Endothelial cell of umbilical vein (primary cell): ENCODE data around the gene UBE2E2. TPM values are rescaled to one million over a fixed set of nuclear protein-coding genes. Genes with fewer than 3 reads are reported as not detected.

ENCODE experiments used
- BruUV-seq: library from RNA; stranded (reverse); fragments of 400-500 nt; replicated peaks from 2 replicates; lab custom pipeline; 2021; lab: Mats Ljungman, UMichigan
- CTCF ChIA-PET: fragments of 300-600, 350-600 bp; sonication (Branson Sonifier 250); formaldehyde crosslinking; loops from one replicate; lab custom pipeline; 2021; ENCODE audit warnings: antibody characterized with exemption, inconsistent platforms; lab: Charles Lee
- POLR2A ChIA-PET: fragments of 300-600, 350-600 bp; sonication (Branson Sonifier 250); formaldehyde crosslinking; loops from one replicate; lab custom pipeline; 2021; ENCODE audit warnings: antibody characterized with exemption, inconsistent platforms; lab: Charles Lee
- DNase-seq: peaks from one replicate; pipeline ENCODE4 v3.0.0-alpha.2; 2011; ENCODE audit warnings: low read depth, low spot score
- FAIRE-seq: peaks from 2 replicates; lab custom pipeline; 2011; peaks lifted over from hg19 to GRCh38; lab: Jason Lieb, UNC
- H2AFZ ChIP-seq: 2 replicates; pipeline ENCODE4 v1.6.0; 2012; ENCODE audit warnings: low read depth, low read length, control low read depth, inconsistent platforms
- H3K27ac ChIP-seq: 2 replicates; pipeline ENCODE4 v1.5.1; 2011; ENCODE audit warnings: low read depth, mild to moderate bottlenecking, control low read depth, low read length, moderate library complexity; ENCODE audit not compliant: insufficient read depth
- H3K27me3 ChIP-seq, 2 experiments: 2 replicates each; pipeline versions ENCODE4 v1.6.0 to v1.6.1; 2011; ENCODE audit warnings: low read length in 2 of 2, mixed read lengths in 1 of 2; ENCODE audit not compliant: control insufficient read depth in 2 of 2, insufficient read depth in 2 of 2
- H3K36me3 ChIP-seq, 2 experiments: 2 replicates in 1 of 2; 3 replicates in 1 of 2; pipeline ENCODE4 v1.5.1; 2011; ENCODE audit warnings: low read length in 2 of 2, mild to moderate bottlenecking in 1 of 2, moderate library complexity in 1 of 2; ENCODE audit not compliant: control insufficient read depth in 2 of 2, insufficient read depth in 2 of 2; ENCODE audit errors: extremely low read depth in 1 of 2
- H3K4me1 ChIP-seq: 3 replicates; pipeline ENCODE4 v1.5.1; 2011; ENCODE audit warnings: mild to moderate bottlenecking, low read length; ENCODE audit not compliant: control insufficient read depth, insufficient read depth; ENCODE audit errors: extremely low read depth
- H3K4me2 ChIP-seq: 2 replicates; pipeline ENCODE4 v1.6.1; 2011; ENCODE audit warnings: low read length, control low read depth, mixed read lengths; ENCODE audit not compliant: insufficient read depth
- H3K4me3 ChIP-seq, 3 experiments: fragments of 200-600 bp in 1 of 3; sonication (generic), shearing (Covaris generic) in 1 of 3; replicated peaks in 1 of 3; 2 replicates each; pipeline ENCODE4 v1.5.1; 2011 to 2016; ENCODE audit warnings: control low read depth in 3 of 3, low read length in 3 of 3, mild to moderate bottlenecking in 2 of 3, inconsistent platforms in 1 of 3, low read depth in 1 of 3, moderate library complexity in 1 of 3; ENCODE audit not compliant: insufficient read depth in 1 of 3
- H3K79me2 ChIP-seq: 2 replicates; pipeline ENCODE4 v1.6.0; 2012; ENCODE audit warnings: low read length, inconsistent platforms; ENCODE audit not compliant: control insufficient read depth, insufficient read depth
- H3K9ac ChIP-seq: replicated peaks from 2 replicates; pipeline ENCODE3; 2011; ENCODE audit warnings: low read length, control low read depth; ENCODE audit not compliant: insufficient read depth; ENCODE audit errors: extremely low read depth
- H3K9me1 ChIP-seq: replicated peaks from 3 replicates; pipeline ENCODE4 v1.6.0; 2011; ENCODE audit warnings: mild to moderate bottlenecking, low read length; ENCODE audit not compliant: control insufficient read depth, insufficient read depth; ENCODE audit errors: extremely low read depth
- H3K9me3 ChIP-seq: replicated peaks from 2 replicates; pipeline ENCODE4 v1.5.1; 2012; ENCODE audit warnings: low read length, inconsistent platforms; ENCODE audit not compliant: control insufficient read depth, insufficient read depth
- H4K20me1 ChIP-seq: replicated peaks from 2 replicates; pipeline ENCODE3; 2011; ENCODE audit warnings: mild to moderate bottlenecking, low read length; ENCODE audit not compliant: control insufficient read depth, insufficient read depth; ENCODE audit errors: extremely low read depth
- EZH2 ChIP-seq: IDR thresholded peaks from 2 replicates; pipeline ENCODE4 v1.6.1; 2012; ENCODE audit warnings: borderline replicate concordance, low read depth, mild to moderate bottlenecking, moderate library complexity, low read length, inconsistent platforms; ENCODE audit not compliant: severe bottlenecking
- FOS ChIP-seq: IDR thresholded peaks from 2 replicates; pipeline ENCODE4 v1.6.1; 2011; ENCODE audit warnings: mild to moderate bottlenecking, low read length, moderate library complexity, borderline replicate concordance; ENCODE audit not compliant: insufficient read depth
- GATA2 ChIP-seq: IDR thresholded peaks from 2 replicates; pipeline ENCODE4 v1.7.0; 2011; ENCODE audit warnings: low read depth, mild to moderate bottlenecking, moderate library complexity, mixed read lengths, low read length; ENCODE audit not compliant: insufficient read length, insufficient read depth
- JUN ChIP-seq: IDR thresholded peaks from 2 replicates; pipeline ENCODE4 v1.6.1; 2011; ENCODE audit warnings: borderline replicate concordance, low read depth; ENCODE audit not compliant: insufficient read length, insufficient read depth
- MYC ChIP-seq: IDR thresholded peaks from one replicate; pipeline ENCODE4 v1.6.1; 2011; ENCODE audit warnings: mild to moderate bottlenecking, low read depth, low read length
- POLR2A ChIP-seq: IDR thresholded peaks from 2 replicates; pipeline ENCODE4 v1.6.1; 2012; ENCODE audit warnings: low read depth, mild to moderate bottlenecking, control low read depth, low read length
- POLR2AphosphoS5 ChIP-seq: IDR thresholded peaks from 2 replicates; pipeline ENCODE4 v1.6.1; 2012; ENCODE audit warnings: low read depth, mild to moderate bottlenecking, control low read depth, low read length, moderate library complexity; ENCODE audit not compliant: insufficient read depth
- dilution Hi-C: fragments of 300-500 bp; cut with MboI; formaldehyde crosslinking; loops from one replicate; pipeline ENCODE4 v1.15.0; 2019; ENCODE audit warnings: low sequenced_read_pairs; ENCODE audit not compliant: extremely low pct_ligation_motif_present
- intact Hi-C: fragments of 100-400 bp; cut with micrococcal nuclease; formaldehyde crosslinking; loops from one replicate; pipeline ENCODE4 v1.10.0; 2022
- polyA plus RNA-seq, 4 experiments: library from polyadenylated mRNA; depleted of rRNA in 3 of 4; stranded (reverse) in 3 of 4; unstranded in 1 of 4; fragments of >200 nt; gene quantifications; 2 replicates each; pipeline versions ENCODE4 v1.2.1 to v1.2.3, GENCODE V29; 2011 to 2012; ENCODE audit warnings: missing spikeins in 1 of 4
- total RNA-seq: library from RNA; stranded (reverse); gene quantifications from 2 replicates; pipeline ENCODE4 v1.2.3, GENCODE V29; 2021
- TF ChIP-seq, protein P1 (sequence below): IDR thresholded peaks from 2 replicates; pipeline ENCODE4 v1.6.1; 2011; ENCODE audit not compliant: insufficient read depth, insufficient read length
- TF ChIP-seq, protein P2 (sequence below), 2 donors: IDR thresholded peaks; 1 replicate in 1 of 2; 2 replicates in 1 of 2; pipeline ENCODE4 v1.5.1; 2011; ENCODE audit warnings: low read length in 2 of 2, mild to moderate bottlenecking in 2 of 2, moderate library complexity in 2 of 2, control low read depth in 1 of 2, inconsistent platforms in 1 of 2, low read depth in 1 of 2; ENCODE audit not compliant: insufficient read depth in 1 of 2; ENCODE audit errors: extremely low read depth in 1 of 2

UBE2E2 gene
- total and polyA plus RNA-seq, 2 donors (not counting 3 experiments of a cell fraction or from before 2014, with no cell fraction given): 37.0 to 45.4 TPM

DNA sequence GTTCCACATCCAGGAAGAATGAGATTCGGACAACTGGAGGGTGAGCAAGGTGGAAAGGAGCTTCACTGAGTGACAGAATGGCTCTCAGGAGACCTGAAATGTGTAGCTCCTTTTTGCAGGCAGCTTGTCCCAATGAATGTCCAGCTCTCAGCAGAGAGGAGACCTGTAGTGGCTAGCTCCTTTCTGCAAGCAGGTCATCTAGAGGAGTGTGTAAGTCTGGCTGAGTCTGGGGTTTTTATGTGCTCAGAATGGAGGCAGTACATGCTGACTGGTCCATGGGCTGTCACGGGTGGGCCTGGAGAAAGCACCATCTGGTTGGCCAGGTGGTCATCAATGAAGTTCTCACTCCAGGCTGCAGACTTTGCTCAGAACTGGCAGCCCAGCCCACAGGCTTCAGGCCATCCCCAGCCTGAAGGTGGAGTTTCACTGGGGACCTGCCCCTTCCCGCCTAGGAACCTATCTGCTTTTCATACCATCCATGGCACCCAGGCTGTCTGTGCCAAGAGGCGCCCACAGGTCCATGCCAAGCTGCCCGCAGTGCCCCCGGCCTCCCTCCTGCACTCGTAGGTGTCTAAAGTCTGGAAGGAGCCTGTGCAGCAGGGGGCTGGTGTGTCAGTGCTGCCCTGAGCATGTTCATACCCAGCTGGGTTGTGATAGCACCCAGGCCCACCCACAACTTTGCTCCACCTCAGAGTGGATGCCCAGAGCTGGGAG lies 276.6 kb downstream of the UBE2E2 start:
- Histone ChIP-seq H3K4me1 (no peaks in the 10 kb centered on the region), H3K4me2 (no peak overlapping the region), H3K27ac (no peak overlapping the region), H3K9ac (no peak overlapping the region), H3K79me2 (no peaks in the 10 kb centered on the region), H3K36me3 (no peaks in the 10 kb centered on the region), H3K27me3 (no peaks in the 10 kb centered on the region), H2AFZ (no peak overlapping the region), H3K4me3 (no peak overlapping the region), H4K20me1 (no peaks in the 10 kb centered on the region), H3K9me3 (no peaks in the 10 kb centered on the region), H3K9me1 (no peaks in the 10 kb centered on the region)
- no peak for TF ChIP-seq POLR2A
- TF ChIP-seq, protein P1, sequence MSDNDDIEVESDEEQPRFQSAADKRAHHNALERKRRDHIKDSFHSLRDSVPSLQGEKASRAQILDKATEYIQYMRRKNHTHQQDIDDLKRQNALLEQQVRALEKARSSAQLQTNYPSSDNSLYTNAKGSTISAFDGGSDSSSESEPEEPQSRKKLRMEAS: no peak
- TF ChIP-seq JUN: no peak
- TF ChIP-seq, protein P2, sequence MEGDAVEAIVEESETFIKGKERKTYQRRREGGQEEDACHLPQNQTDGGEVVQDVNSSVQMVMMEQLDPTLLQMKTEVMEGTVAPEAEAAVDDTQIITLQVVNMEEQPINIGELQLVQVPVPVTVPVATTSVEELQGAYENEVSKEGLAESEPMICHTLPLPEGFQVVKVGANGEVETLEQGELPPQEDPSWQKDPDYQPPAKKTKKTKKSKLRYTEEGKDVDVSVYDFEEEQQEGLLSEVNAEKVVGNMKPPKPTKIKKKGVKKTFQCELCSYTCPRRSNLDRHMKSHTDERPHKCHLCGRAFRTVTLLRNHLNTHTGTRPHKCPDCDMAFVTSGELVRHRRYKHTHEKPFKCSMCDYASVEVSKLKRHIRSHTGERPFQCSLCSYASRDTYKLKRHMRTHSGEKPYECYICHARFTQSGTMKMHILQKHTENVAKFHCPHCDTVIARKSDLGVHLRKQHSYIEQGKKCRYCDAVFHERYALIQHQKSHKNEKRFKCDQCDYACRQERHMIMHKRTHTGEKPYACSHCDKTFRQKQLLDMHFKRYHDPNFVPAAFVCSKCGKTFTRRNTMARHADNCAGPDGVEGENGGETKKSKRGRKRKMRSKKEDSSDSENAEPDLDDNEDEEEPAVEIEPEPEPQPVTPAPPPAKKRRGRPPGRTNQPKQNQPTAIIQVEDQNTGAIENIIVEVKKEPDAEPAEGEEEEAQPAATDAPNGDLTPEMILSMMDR (IDR thresholded peaks at IDR 0.05; ENCODE audit: extremely low read depth in 1 of 2, insufficient read depth in 1 of 2, low read depth in 1 of 2, low read length in 2 of 2): no peak
- no peak for TF ChIP-seq FOS
- TF ChIP-seq MYC: no peak
- no peak for TF ChIP-seq POLR2AphosphoS5
- no peak for TF ChIP-seq EZH2
- TF ChIP-seq GATA2: no peak
- ChIA-PET POLR2A (no interaction called here), CTCF (interaction anchor here (1.2 kb wide), 1 partner anchor 13 kb away, joined by 3 read pairs; no protein-coding TSS in a partner anchor)
- no peak for DNase-seq
- intact Hi-C loops: no loop called here
- BruUV-seq: no TSS peak
- no peak for FAIRE-seq
- dilution Hi-C loops: no loop called here
